LNCaP clone FGC (cell line): ENCODE data around the gene CTCFL.
A peak's percentile ranks its signal among the peaks of the same experiment; 100 is the strongest.

Experiments
- DNase-seq: peaks from one replicate; pipeline ENCODE4 v3.0.0-alpha.2; 2011; ENCODE audit warnings: low read depth
- H3K4me3 ChIP-seq: 2 replicates; pipeline ENCODE4 v1.5.1; 2011; ENCODE audit warnings: mild to moderate bottlenecking, low read depth, low read length, control low read depth
- CTCF ChIP-seq: IDR thresholded peaks from 2 replicates; pipeline ENCODE4 v1.5.1; 2012; ENCODE audit warnings: mild to moderate bottlenecking; ENCODE audit not compliant: control insufficient read depth, insufficient read depth; ENCODE audit errors: extremely low read depth

CTCFL gene

GRCh38 chr20:57462781-57463180 lies 62.2 kb downstream of the CTCFL start:
- no peak for DNase-seq
- no peak overlapping the region for H3K4me3 ChIP-seq
- TF ChIP-seq CTCF, result no peak

- no peak for DNase-seq
- no peak for TF ChIP-seq CTCF
- no peak overlapping the region for H3K4me3 ChIP-seq
These were observed 63.2 kb downstream of the CTCFL start for GRCh38 chr20:57461726-57462125.

- H3K4me3 ChIP-seq, result no peak overlapping the region
- no peak for TF ChIP-seq CTCF
- no peak for DNase-seq
These were observed 64.0 kb downstream of the CTCFL start for GRCh38 chr20:57460781-57461465.

- no peak overlapping the region for H3K4me3 ChIP-seq
- no peak for TF ChIP-seq CTCF
- DNase-seq, result no peak
These were observed 65.0 kb downstream of the CTCFL start for GRCh38 chr20:57459897-57460296.

GRCh38 chr20:57459278-57459677 lies 65.7 kb downstream of the CTCFL start:
- no peak overlapping the region for H3K4me3 ChIP-seq
- no peak for TF ChIP-seq CTCF
- DNase-seq, result no peak

- TF ChIP-seq CTCF, result no peak
- no peak overlapping the region for H3K4me3 ChIP-seq
- peak; percentile 42 for DNase-seq
These were observed 66.4 kb downstream of the CTCFL start for GRCh38 chr20:57458400-57459160.
